ENCODE results near the gene TFAP2A. TPM values are rescaled to one million over a fixed set of nuclear protein-coding genes. Genes with fewer than 3 reads are reported as not detected.

TFAP2A gene
- total RNA-seq, 1 donor from 2014 or later, result 0.32 TPM

DNA sequence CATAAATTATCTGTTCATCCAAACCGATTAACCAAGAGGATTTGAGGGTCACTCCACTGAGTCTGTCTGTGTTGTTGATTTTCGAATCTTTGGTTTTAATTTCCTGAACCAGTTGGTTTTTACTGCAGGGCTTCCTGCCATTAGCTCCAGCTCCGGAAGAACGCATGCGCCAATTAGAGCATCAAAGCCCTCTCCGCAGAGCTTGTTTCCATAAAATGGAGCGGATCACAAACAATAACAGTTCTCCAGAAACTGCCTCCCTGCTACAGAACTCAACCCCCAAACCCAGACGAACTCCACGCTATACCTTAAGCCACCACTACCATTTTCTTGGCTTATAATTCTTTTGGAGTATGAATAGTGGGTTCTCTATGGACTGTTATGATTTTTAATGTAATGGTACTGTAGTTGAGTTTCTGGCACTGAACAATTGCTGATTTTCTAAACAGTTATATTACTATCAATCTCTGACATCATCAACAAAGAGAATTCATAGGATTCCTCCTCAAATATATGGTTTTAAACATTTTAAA, 13.8 kb downstream of the TFAP2A start:
- peaks cover 8% of the 10 kb centered on the region for H3K4me1 Mint-ChIP-seq (ENCODE audit: low read depth, unreplicated experiment)
- TF ChIP-seq, protein P1, sequence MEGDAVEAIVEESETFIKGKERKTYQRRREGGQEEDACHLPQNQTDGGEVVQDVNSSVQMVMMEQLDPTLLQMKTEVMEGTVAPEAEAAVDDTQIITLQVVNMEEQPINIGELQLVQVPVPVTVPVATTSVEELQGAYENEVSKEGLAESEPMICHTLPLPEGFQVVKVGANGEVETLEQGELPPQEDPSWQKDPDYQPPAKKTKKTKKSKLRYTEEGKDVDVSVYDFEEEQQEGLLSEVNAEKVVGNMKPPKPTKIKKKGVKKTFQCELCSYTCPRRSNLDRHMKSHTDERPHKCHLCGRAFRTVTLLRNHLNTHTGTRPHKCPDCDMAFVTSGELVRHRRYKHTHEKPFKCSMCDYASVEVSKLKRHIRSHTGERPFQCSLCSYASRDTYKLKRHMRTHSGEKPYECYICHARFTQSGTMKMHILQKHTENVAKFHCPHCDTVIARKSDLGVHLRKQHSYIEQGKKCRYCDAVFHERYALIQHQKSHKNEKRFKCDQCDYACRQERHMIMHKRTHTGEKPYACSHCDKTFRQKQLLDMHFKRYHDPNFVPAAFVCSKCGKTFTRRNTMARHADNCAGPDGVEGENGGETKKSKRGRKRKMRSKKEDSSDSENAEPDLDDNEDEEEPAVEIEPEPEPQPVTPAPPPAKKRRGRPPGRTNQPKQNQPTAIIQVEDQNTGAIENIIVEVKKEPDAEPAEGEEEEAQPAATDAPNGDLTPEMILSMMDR (IDR thresholded peaks at IDR 0.05; ENCODE audit: partially characterized antibody, unreplicated experiment), result no peak
- peaks cover 9% of the 10 kb centered on the region for H3K9me3 Mint-ChIP-seq (ENCODE audit: unreplicated experiment)
- H3K27ac Mint-ChIP-seq (ENCODE audit: unreplicated experiment), result no peak overlapping the region
- no peak for DNase-seq
- no peak overlapping the region for H3K4me3 Mint-ChIP-seq (ENCODE audit: unreplicated experiment)
- peaks cover 27% of the 10 kb centered on the region for H3K27me3 Mint-ChIP-seq (ENCODE audit: unreplicated experiment)
- H3K36me3 Mint-ChIP-seq (ENCODE audit: unreplicated experiment), result no peaks in the 10 kb centered on the region

DNA sequence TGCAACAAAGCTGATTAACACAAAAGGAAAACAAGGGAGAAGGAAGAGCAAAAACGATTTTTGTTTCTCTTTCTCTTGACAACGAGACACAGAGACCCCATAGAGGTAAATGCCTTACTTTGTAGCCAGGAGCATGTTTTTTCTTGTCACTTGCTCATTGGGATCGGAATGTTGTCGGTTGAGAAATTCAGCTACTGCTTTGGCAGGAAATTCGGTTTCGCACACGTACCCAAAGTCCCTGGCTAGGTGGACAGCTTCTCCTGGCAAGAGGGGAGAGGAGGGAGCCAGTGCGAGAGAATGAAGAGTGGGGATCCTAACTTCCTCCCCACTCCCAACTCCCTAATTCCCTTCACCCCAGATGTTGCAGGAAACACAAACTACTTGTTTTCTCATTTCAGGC, 14.5 kb downstream of the TFAP2A start:
- Mint-ChIP-seq H3K9me3 (ENCODE audit: unreplicated experiment) (peaks cover 12% of the 10 kb centered on the region), H3K4me1 (ENCODE audit: low read depth, unreplicated experiment) (peaks cover 10% of the 10 kb centered on the region), H3K27ac (ENCODE audit: unreplicated experiment) (no peak overlapping the region), H3K36me3 (ENCODE audit: unreplicated experiment) (no peaks in the 10 kb centered on the region), H3K27me3 (ENCODE audit: unreplicated experiment) (peaks cover 34% of the 10 kb centered on the region), H3K4me3 (ENCODE audit: unreplicated experiment) (no peak overlapping the region)
- TF ChIP-seq, protein P1 (IDR thresholded peaks at IDR 0.05; ENCODE audit: partially characterized antibody, unreplicated experiment), result no peak
- DNase-seq, result no peak

DNA sequence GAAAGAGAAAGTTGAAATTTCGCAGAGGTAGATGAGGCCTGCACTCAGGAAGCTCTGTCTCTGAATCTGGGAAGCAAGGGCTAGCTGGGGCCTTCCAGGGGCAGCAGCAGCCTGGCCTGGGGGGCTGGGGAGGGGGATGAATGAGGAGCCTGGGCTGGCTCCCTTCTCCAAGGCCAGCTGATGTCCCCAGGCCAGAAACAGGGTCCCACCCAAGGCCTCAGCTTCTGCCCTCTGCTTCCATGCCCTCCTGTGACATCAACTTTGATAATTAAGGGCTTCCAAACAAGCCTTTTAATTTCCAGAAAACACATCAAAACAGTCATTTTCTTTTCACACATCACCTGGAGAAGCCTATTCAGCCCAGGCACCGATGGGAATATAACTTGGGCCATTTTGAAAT, 15.4 kb downstream of the TFAP2A start:
- Mint-ChIP-seq H3K4me3 (ENCODE audit: unreplicated experiment) (no peak overlapping the region), H3K9me3 (ENCODE audit: unreplicated experiment) (peaks cover 11% of the 10 kb centered on the region), H3K4me1 (ENCODE audit: low read depth, unreplicated experiment) (peaks cover 10% of the 10 kb centered on the region), H3K36me3 (ENCODE audit: unreplicated experiment) (no peaks in the 10 kb centered on the region), H3K27me3 (ENCODE audit: unreplicated experiment) (peaks cover 38% of the 10 kb centered on the region), H3K27ac (ENCODE audit: unreplicated experiment) (no peak overlapping the region)
- TF ChIP-seq, protein P1 (IDR thresholded peaks at IDR 0.05; ENCODE audit: partially characterized antibody, unreplicated experiment), result no peak
- DNase-seq, result no peak

DNA sequence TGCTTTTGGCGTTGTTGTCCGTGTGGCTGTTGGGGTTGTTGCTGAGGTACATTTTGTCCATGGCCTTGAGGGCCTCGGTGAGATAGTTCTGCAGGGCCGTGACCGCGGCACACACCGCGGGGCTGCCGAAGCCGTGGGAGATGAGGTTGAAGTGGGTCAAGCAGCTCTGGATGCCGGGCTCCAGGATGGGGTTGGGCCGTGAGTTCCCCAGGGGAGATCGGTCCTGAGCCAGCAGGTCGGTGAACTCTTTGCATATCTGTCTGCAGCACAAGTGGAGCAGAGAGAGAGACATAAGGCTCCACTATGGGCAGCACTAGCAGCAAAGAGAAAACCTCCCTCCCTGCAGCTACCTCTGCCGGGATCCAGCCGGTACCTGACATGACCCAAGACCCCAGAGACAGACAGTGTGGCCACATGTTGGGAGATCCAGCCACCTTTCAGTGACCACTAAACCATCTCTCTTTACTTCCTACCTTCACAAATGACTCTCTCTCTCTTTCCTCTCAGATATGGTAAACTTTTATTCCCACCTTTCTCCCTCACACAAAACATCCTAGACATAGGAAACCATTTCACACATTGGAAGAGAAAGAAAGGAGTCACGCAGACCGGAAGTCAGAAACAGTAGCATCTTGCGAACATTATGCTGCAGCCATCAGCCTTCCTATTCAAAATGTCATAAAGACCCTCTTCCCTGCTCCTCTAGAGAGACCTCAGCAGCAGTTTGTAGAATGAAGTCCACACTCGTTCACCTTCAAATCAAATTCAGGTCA, 16.2 kb downstream of the TFAP2A start:
- H3K4me1 Mint-ChIP-seq (ENCODE audit: low read depth, unreplicated experiment), result peaks cover 10% of the 10 kb centered on the region
- H3K4me3 Mint-ChIP-seq (ENCODE audit: unreplicated experiment), result peak overlapping the region; percentile 74
- H3K27ac Mint-ChIP-seq (ENCODE audit: unreplicated experiment), result no peak overlapping the region
- H3K36me3 Mint-ChIP-seq (ENCODE audit: unreplicated experiment), result no peaks in the 10 kb centered on the region
- peaks cover 38% of the 10 kb centered on the region for H3K27me3 Mint-ChIP-seq (ENCODE audit: unreplicated experiment)
- no peak for DNase-seq
- H3K9me3 Mint-ChIP-seq (ENCODE audit: unreplicated experiment), result peaks cover 10% of the 10 kb centered on the region
- TF ChIP-seq, protein P1 (IDR thresholded peaks at IDR 0.05; ENCODE audit: partially characterized antibody, unreplicated experiment), result no peak

DNA sequence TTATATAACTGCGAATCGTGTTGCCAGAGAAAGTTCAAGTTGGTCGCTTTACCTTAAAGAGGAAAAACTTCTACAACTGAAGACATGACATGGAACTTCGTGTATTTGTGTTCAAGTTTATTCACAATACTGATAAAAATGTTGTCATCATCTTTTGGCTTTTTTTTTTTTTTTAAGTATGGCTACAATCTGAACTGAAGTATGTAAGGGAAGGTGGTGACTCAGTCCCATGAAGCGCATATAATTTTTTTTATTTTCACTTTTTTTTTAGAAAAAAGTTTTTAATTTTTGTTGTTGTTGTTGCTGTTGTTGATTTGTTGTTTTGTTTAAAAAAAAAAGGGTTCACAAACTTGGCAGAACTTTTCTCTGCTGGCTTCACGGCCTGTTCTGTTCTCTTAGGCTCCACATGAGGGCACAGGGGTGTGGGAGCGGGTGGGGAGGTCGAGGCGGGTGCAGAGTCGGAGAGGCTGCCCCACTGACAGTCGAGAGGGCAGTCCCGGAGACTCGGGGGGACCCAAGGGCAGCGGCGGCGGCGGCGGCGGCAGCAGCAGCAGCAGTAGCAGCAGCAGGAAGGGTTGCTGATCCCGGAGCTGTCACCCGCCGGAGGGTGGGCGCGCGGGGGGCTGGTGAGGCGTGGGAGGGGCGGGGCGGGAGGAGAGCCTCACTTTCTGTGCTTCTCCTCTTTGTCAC, 17.0 kb downstream of the TFAP2A start:
- H3K36me3 Mint-ChIP-seq (ENCODE audit: unreplicated experiment), result no peaks in the 10 kb centered on the region
- TF ChIP-seq, protein P1 (IDR thresholded peaks at IDR 0.05; ENCODE audit: partially characterized antibody, unreplicated experiment), result no peak
- H3K4me1 Mint-ChIP-seq (ENCODE audit: low read depth, unreplicated experiment), result peaks cover 8% of the 10 kb centered on the region
- peaks cover 13% of the 10 kb centered on the region for H3K9me3 Mint-ChIP-seq (ENCODE audit: unreplicated experiment)
- no peak overlapping the region for H3K27ac Mint-ChIP-seq (ENCODE audit: unreplicated experiment)
- no peak for DNase-seq
- H3K4me3 Mint-ChIP-seq (ENCODE audit: unreplicated experiment), result peak overlapping the region; percentile 74
- peaks cover 38% of the 10 kb centered on the region for H3K27me3 Mint-ChIP-seq (ENCODE audit: unreplicated experiment)

Data from glutamatergic neuron (in vitro differentiated cells).